Renal cortex interstitium (tissue), 11 donors: Measurements from ENCODE around the gene CARD10. TPM values are rescaled to one million over a fixed set of nuclear protein-coding genes. Genes with fewer than 3 reads are reported as not detected.
A peak's percentile ranks its signal among the peaks of the same experiment; 100 is the strongest.
"Not testable (repeated sequence)": the region's sequence is repeated elsewhere in the genome, so short reads cannot be mapped to it uniquely, and the experiment has no call there.

Experiments used
- DNase-seq, 11 donors: peaks; one replicate each; pipeline ENCODE4 v3.0.0-alpha.2; 2013; ENCODE audit warnings: low read depth in 9 of 11, low spot score in 4 of 11; ENCODE audit errors: extremely low read depth in 1 of 11
- polyA plus RNA-seq, 3 donors: library from polyadenylated mRNA; unstranded; fragments of 120-200 nt; gene quantifications; one replicate each; pipeline ENCODE4 v1.2.1, GENCODE V29; 2013; ENCODE audit not compliant: insufficient read length in 3 of 3

Gene CARD10
- polyA plus RNA-seq, 3 donors = 20.6 to 26.1 (median 23.2) TPM

DNA sequence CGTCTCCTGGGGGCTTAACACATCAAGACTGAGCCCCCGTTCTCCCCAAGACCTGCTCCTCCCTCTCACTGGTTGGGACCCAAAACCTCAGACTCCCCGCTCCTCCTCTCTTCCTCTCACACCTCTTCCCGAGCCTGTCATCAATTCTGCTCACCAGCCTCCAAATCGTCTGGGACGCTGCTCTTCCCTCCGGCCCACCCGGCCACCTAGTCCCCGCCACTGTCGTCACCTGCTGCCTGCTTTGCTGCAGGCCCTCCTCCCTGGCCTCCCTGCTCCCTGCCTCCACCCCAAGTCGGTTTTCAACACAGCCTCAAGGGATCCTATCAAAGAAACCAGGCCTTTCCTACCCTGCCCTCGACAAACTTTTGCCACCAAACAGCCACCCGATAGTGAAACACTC, 36.2 kb downstream of the CARD10 start:
- DNase-seq = no peak

DNA sequence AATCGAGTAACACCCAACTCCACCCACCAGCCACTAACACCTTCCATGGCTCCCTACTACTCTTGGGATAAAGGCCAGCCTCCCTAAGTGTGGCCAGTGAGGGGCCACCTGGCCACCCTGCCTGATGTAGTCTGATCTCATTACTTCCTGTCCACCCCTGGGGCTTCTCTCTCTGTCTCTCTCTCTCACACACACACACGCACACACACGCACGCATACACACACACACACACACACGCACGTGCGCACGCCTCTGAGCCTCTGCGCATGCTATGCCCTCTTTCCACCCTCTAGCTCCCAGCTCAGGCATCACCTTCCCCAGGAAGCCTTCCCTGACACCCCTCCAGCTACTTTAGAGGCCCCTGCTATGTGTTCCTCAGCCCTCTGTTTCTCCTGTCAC, 37.0 kb downstream of the CARD10 start:
- no peak for DNase-seq

DNA sequence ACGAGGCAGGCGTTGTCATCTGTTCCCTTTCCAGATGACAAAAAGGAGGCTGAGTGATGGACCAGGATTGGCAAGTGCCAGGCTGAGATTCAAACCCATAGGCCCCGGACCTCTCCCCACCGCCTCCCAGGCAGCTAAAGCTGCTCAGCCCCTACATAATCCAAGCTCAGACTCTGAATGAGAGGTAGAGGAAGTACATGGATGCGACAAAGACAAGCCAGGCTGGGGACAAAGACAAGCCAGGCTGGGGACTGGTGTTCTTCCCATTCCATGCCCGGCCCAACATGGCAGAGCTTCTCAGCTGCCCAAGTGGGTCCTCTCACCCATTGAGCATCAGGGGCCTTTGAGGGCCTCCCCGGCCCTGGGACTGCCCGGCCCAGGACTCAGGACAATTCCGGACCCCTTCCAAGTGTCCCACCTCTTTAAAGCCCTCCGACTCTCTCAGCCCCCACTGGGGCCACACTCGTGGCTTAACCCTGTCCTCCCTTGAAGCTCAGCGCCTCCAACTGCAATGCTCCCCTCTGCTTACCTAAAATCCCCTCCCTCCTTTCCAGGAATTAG, 37.8 kb downstream of the CARD10 start:
- no peak for DNase-seq

DNA sequence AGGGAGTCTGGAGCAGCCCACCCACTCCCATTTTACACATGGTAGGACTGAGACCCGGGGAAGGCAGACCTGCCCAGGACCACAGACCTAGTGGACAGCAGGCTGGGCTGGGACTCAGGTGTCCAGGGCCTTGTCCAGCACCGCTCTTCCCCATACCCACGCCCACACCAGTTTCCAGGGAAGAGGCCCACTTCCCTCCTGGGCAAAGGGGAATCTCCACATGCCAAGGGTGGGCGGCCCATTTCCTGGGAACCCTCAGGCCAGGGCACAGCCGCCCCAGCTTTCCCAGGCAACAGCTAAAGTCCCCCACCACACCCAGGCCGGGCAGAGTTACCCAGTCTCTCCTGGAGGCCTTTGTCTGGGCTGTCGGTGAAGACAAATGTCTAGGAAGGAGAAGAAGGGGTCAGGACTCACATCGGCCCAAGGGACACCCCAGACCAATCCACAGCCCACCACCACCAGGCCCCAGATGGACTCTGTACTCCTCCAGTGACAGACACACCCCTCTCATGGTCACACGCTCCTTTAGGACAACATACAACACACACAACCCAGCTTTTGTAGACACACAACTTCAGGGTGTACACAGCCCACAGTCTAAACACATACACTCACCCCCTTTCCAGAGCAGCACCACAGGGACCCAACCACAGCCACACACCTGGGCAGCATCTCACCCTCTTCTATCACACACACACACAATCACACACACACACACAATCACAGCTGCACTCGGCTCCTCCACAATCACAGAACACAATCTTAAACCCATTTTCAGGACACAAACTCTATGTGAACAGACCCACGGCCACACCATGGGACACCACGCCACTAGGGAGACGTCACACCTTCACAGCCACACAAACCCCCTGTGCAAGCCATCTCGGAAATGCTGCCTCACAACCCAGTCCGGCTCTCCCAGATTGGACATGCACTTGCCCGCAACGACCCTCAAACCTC, 38.5 kb downstream of the CARD10 start:
- no peak for DNase-seq

DNA sequence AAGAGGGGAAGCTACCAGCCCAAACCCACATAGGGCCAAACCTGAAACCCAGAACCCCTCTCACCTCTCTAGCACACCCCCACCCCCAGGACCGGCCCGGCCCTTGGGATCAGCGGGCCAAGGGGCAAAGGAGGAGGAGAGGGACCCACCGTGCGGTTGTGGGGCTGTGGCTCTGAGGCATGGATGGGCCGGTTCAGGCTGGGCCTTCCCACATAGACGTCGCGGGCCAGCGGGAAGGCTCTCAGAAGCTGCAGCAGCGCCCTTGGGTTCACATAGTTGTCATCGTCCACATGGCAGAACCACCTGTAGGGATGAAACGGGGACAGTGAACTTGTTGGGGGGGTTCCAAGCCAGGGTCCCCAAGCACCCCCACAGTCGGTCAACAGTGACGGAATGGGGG, 40.0 kb downstream of the CARD10 start:
- DNase-seq = no peak

DNA sequence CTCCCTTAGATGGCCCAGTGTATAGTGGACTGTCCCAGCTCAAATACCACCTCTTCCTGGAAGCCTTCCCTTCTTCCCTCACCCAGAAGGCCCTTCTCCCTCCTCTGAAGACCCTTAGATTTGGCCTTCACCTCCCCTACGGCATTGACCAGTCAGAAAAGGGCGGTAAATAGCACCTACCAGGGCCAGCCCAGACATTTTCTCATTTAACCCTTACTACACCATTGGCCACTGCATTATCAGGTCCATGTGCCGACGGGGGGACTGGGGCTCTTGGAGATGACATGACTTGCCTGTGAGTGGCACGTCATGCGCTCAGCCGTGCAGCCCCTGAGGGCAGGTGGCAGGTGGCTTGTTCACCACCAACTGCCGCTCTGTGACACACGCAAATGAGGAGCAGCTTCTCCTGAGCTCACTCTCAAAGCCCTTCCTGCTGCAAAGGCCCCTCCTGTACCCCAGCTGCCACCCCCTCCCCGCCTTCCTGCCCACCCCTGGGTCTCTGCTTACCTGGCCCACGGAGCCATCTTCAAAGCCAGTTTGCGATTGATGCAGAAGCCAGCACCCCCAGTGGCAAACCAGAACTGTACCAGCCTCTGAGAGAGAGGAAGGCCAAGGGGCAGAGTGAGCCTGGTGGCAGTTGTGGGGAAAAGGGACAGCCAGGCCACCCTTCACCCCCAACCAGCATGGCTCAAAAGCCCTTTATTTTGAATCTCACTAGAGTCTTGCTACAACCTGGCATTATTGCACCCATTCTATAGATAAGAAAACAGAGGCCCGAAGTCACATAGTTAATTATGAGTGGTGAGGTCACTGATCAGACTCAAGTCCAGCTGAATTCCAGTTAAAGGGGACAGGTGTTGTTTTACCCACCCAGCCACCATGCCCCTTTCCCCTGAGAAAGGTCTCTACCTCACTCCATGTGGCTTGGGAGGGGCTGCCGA, 42.6 kb downstream of the CARD10 start:
- no peak for DNase-seq

DNA sequence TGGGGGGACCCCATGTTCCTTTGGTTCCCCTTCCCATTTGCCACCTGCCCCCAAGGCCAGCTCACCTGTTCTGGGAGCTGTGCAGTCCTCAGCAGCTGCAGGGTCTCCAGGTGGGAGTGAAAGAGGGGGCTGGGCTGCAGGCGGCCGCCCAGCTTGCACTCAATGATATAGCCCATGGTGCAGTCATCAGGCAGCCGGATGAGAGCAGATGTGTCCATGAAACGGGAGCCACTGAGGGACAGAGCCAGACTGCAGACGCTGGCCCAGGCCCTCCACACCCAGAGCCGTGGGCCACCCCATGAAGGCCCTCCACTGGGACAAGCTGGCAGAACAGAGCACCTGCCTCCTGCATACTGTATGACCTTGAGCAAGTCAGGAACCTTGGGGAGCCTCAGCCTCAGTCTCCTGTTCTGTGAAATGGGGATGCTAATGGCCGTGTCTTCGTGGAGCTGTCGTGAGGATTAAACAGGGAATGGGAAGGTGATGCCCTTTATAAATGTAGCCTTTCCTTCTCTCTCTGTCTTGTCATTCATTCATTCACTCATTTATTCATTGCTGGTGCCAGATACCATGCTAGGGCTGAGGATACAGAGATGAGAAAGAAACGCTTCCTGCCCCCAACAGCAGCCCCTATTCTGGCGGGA, 44.6 kb downstream of the CARD10 start:
- no peak for DNase-seq

DNA sequence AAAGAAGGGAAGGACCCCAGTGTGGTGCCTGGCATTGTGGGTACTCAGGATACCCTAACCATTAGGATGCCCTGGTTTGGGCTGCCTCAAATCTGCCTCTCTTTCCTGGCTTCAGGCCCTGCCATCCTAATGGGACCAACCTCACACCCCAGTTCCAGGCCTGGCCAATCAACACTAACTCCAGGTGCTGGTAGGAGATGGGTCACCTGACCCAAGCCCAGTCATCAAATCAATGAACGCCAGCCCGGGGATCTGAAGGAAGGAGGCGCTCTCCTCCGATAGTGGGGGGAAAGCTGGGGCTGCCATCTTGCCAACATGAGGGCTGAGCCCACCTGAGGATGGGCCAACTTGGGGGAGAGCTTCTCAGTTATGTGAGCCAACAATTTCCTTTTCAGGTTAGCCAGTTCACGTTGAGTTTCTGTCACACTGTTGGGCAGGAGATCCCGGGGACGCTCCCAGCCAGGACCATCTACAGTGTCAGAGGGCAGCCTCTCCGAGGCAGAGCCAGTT, 45.7 kb downstream of the CARD10 start:
- no peak for DNase-seq

DNA sequence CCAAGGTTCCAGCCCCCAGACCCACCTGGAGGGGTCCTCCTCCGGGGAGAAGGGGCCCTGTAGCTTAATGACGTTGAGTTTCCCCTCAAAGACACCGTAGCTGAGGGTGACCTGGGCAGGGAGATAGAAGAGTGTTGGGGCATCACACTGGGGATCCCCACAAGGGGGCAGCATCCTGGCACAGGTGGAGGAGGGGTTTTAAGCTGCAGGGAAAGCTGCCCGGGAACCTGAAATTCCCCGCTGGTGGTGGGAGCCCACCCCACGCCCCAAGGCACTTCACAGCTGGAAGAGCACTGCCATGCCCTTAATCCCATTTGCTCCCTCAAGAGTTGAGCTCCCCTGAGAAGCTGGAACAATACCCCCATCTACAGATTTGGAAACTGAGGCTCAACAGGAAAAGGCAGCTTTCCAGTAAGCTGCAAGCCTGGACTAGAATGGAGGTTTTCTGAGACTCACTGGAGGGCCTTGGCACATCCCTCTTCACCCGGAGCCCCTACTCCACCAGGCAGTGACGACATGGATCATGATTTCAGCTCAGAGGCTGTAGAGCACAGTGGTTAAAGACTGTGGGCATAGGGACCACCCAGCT, 46.7 kb downstream of the CARD10 start:
- DNase-seq = no peak

DNA sequence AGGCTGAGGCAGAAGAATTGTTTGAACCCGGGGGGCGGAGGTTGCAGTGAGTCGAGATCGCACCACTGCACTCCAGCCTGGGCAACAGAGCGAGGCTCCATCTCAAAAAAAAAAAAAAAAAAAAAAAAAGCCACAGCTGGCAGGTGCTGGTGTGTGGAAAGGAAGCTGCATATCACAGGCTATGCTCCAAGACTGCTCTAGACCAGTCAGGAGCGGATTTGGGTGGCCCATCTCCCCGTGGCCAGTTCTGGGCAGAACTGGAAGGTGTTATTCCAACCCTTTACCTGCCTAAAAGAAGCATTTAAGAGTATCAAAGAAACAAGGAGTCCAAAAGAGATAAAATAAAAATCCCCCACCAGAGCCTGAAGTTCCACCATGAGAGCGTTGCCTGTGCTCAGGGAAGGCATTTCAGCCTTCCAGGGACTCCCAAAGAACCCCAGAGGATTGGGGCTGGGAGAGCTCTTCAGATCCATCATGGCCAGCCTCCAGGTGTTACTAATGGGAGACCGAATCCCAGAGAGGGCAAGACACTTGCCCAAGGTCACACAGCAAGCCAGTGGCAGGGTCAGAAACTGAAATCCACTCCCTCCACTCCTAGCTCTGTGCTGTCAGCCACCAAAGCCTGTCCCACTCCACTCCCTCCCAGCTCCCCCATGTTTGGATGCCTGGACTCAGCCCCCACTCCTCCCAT, 47.3 kb downstream of the CARD10 start:
- DNase-seq = no peak

DNA sequence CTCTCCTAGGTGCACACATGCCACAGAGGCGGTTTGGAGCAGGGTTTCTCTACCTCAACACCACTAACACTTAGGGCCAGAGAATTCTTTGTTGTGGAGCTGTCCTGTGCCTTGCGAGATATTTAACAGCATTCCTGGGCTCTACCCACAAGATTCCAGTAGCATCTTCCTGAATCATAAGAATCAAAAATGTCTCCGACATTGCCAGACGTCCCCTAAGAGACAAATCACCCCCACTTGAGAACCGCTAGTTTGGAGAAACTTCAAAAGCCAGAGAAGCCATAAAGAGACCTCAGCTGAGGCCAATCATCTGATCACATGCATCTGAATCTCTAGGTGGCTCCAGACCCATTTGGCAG, 49.1 kb downstream of the CARD10 start:
- DNase-seq = no peak

DNA sequence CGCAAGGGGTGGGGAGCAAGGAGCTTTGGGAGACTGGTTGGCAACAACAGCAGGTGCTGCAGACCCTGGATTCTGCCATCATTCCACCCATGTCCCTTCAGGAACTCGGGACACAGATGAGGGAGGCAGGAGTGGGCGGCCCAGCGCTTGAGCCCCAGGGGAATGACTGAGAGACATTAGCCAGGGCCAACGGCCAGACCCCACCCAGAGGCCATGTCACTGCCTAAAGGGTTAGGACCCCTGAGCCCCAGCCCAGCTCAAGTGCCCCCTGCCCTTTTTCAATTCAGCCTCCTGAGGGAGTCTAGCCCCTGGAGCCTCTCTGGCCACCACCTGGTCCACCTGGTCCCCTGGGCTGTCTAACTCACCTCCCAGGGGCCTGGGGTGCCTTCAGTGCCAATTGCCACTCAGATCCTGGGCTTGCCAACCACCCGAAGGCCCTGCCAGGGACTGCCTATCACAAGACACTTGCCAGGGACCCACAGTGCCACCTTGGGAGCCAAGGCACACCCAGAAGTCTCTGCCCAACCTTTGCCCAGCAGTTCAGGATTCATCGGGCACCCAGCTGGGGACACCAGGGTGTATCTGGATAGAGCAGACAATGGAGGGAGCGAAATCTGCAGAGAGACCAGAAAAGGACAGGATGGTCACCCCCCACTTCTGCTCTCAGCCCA, 49.7 kb downstream of the CARD10 start:
- DNase-seq = no peak

DNA sequence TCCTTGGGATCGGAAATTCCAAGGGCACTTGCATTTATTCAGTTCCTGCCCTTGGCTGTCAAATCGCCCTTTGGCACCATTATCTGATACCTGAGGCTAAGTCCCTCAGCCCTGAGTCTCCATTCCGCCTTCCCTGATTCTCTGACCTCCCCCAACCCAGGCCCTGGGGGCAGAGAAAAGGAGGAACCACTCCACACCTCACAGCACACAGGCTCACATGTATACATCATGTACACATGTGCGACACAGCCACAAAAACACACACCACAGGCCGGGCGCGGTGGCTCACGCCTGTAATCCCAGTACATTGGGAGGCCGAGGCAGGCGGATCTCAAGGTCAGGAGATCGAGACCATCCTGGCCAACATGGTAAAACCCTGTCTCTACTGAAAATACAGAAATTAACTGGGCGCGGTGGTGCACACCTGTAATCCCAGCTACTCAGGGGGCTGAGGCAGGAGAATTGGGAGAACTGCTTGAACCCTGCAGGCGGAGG, 51.0 kb downstream of the CARD10 start:
- not testable (repeated sequence) for DNase-seq

DNA sequence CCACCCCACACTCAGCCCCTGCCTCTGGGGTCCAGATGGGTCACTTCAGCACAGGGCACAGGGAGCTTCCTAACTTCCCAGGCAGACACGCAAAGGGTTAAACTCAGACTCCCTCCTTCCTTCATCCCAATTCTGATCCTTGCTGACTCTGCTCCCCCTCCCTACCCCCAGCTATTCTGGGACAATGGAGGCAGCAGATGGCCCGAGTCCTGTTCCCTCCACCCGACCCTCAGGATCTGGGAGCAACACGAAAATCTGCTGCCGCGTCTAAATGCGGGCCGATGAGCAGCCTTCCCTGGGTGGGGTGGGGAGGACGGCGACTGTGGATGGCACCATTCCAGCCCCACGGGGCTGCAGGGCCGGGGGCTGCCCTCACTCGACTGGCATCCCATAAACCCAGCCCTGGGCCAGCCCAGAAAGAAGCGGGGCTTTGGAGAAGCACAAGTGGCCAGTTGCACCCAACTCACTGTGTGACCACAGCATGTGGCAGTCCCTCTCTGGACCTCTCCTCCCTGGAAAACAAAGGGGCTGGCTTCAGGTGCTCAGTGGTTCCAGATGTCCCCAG, 51.7 kb downstream of the CARD10 start:
- DNase-seq = no peak

DNA sequence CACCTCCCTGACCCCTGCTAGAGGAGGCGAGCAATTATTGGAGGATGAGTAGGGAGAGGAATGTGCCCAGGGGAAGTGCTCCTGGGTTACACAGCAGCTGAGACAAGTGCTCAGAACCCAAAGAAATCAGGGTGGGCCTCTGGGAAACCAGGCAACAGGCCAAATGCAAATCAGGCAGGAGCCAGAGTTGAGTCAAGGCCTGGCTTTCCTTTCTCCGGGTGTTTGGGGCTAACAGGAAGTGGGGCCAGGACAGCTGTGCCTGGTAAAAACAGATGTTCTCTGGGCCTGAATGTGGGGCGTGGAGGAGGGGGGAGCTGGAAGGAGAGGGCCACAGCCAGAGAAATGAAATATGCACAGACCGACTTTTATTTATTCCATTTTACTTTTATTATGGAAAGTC, 55.0 kb downstream of the CARD10 start:
- no peak for DNase-seq

DNA sequence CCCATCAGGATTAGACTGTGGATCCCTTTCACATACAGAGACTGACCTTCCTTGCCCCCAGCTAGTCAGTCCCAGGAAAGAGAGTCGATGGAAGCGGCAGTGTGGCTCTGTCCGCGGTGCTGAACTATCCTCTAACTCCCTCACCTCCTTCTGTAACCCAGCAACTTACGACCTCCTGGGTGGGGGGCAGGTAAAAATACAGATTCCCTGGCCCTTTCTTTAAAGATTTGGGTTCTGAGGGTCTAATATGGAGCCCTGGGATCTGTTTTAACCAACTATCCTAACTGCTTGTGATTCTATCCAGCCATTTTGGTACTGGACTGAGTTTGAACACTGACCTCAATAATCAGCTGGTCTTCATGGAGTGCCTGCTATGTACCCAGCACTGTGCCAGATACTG, 56.2 kb downstream of the CARD10 start:
- DNase-seq = peak in 8 of 11 donors; percentile 53 to 71 (median 64)

DNA sequence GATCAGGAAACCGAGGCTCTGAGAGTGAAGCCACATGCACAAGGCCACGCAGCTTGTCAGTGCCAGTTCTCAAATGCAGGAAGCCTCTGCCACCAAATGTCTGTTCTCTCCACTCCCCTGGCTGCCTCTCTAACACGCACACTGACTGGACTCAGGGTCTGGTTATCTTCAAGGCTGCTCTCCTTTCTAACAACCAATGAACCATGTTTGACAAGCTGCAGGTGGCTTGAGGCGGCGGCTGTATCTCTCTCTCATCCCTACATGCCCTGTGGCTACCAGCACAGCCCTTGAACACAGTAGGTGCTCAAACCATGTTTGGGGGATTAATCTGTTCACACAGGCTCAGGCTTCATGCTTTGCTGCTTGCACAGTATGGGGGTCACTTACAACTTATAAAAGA, 56.8 kb downstream of the CARD10 start:
- no peak for DNase-seq
